Stimulated activated CD4-positive, alpha-beta T cell treated with anti-CD3 and anti-CD28 coated beads, TNF-alpha, amount 100 ng/mL, for 24 hours (primary cell): ENCODE results near the gene CHRD.
"Not testable (repeated sequence)": the region's sequence is repeated elsewhere in the genome, so short reads cannot be mapped to it uniquely, and the experiment has no call there.

ENCODE experiments used
- DNase-seq, 3 experiments: peaks; one replicate each; pipeline ENCODE4 v3.0.0-alpha.2; 2020; ENCODE audit warnings: low read depth in 3 of 3

Gene CHRD

GRCh38 chr3:184415203-184415490 lies 35.3 kb downstream of the CHRD start:
- no peak for DNase-seq

DNA sequence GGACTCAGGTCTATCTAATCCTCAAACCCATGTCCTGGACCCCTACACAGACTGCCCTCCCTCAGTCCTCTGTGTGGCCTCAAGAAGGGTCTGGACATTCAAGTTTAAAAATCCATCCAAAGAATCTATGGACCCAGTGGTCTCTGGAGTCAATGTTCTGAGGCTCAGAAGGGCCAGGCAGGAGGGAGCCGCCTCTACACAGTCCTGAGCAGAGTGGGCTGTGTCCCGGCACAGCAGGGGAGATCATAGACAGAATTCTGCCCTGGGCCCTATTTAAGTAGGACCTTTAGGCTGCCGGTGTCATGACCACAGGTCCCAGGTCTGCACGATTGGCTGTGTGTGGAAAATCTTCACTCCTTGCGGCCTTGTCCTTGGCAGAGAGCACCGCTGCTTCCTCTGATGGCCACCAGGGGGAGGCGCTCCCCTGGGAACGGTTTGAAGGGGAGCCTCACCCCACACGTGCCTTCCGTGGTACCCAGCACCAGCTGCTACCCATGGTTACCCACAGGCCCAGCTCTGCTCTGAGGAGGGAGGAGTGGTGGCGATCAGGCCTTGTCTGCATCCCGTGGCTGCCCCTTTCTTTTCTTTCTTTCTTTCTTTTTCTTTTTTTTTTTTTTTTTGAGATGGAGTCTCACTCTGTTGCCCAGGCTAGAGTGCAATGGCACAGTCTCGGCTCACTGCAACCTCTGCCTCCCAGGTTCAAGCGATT lies 37.9 kb downstream of the CHRD start:
- DNase-seq = peak; percentile 35 to 70 (median 42)

- DNase-seq = no peak
Measured at GRCh38 chr3:184419171-184419570, 39.3 kb downstream of the CHRD start.

DNA sequence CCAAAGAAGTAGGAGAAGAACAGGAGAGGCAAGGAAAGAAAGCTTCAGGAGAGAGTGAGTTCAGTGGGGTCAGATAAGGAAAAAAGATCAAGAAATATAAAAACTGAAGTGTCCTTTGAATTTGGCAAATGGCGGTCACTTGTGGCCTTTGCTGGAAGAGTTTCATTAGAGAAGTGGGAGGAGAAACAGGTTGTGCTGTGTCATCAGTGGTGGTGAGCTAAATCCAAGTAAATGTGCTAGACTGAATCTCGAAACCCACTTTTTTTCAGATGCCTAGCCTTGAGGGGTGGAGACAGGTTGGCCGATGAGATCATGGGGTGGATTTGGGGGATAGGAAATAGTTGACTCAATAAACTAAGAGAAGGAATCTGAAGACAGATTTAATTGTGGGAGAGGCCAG lies 43.7 kb downstream of the CHRD start:
- no peak for DNase-seq

DNA sequence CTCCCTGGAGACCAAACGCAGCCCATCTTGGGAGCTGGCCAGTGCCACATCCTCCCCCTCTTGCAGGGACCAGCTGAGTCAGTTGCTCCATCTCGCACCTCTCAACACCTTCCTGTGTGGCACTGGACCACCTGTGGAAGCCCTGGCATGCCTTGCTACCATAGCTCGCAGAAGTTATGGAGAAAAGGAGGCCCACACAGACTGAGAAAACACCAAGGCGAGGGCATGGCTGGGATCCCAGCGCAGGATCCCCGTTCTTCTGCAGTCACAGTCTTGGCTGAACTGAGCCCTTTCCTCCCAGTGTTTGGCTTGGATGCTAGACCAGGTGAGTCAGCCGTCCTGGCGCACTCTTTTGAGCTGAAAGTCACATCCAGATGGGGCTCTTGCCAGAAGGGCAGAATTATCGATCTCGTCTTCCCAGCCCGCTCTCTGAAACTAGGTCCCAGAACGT lies 46.9 kb downstream of the CHRD start:
- no peak for DNase-seq

- no peak for DNase-seq
Measured at GRCh38 chr3:184428561-184429175, 48.8 kb downstream of the CHRD start.

- DNase-seq = no peak
Measured at GRCh38 chr3:184429786-184430185, 49.9 kb downstream of the CHRD start.

GRCh38 chr3:184430940-184431339 lies 51.1 kb downstream of the CHRD start:
- no peak for DNase-seq

DNA sequence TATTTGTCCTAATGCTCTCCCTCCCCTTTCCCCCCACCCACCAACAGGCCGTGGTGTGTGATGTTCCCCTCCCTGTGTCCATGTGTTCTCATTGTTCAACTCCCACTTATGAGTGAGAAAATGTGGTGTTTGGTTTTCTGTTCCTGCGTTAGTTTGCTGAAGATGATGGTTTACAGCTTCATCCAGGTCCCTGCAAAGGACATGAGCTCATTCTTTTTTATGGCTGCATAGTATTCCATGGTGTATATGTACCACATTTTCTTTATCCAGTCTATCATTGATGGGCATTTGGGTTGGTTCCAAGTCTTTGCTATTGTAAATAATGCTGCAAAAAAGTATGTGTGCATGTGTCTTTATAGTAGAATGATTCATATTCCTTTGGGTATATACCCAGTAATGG lies 53.3 kb downstream of the CHRD start:
- not testable (repeated sequence) for DNase-seq

DNA sequence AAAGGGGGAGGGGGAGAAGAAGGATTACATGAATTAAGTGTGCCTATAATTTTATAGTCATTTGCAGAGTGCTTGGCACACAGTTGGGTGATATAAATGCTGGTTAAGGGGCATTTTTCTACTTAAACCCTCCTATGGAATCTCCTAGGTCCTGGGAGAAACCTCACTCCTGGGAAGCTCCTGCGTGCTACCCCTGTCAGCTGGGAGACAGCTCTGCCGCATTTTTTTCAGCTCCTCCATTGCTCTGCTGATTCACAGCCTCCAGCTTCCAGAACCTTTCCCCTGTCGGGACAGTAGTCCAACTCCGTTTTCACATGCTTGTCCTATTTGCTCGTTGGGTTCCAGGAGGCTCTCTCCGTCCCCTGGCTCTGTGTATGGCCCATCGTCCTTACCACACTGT lies 59.2 kb downstream of the CHRD start:
- no peak for DNase-seq
